HG03378 (cell line): ENCODE data around the gene MEP1B.

Source experiments
- ATAC-seq: cut with Tn5 transposase; IDR thresholded peaks from one replicate; pipeline ENCODE4 v1.9.1; 2021; ENCODE audit warnings: mild to moderate bottlenecking, moderate library complexity; ENCODE audit not compliant: unreplicated experiment

The MEP1B gene

DNA sequence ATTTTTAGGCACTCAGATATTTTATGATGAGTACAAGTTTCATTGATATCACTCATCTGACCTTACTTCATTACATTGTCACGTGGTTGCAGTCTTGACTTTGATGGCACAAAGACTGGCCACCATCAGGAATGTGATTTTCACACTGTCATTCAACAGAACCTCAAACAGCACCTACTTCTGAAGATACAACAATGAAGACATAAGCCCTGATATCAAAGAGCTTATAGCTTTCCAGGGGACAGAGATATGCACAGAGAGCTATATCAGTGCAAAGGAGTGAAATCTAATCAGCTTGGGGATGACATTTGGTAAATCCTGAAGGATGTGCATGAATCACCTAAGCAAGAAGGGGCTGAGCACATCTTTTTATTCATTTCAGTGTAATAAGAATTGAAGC lies 72.3 kb downstream of the MEP1B start:
- no peak for ATAC-seq

DNA sequence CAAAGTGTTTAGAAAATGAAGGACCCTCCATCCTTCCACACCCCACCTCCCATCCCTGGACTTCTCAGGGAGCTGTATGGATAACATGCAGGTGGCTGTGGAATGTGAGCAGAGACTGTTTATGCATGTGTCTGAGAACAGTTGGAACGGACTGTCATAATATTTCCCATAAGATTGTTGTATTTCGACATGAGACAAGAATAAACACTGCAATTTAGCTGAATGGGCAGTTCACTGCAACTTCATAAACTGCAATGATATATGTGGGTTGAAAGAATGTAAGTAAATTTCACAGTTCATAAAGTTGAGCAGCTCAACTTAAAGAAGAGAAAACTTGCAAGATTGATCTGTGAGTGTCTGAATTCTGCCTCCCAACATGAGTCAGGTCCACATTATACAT lies 74.6 kb downstream of the MEP1B start:
- ATAC-seq = no peak

DNA sequence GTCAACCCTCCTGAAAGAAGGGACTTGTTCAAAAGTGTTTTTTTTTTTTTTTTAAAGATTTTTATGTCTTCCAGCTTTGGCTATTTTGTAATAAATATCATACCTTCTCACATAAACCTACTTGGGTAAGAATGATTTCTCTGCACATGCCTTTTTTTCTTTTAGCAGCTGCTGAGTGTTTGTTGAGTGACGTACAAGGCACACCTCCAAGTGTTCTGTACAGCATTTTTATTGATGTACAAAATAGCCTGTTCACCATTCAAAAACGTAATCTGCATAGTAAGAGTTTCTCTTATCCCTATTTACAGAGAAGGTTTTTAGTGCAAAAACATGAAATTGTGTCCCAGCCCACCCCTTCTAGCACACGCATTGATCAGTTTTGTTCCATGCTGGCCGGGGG lies 77.6 kb downstream of the MEP1B start:
- ATAC-seq = no peak
